ENCODE measurements around the gene TRMT5. TPM values are rescaled to one million over a fixed set of nuclear protein-coding genes. Genes with fewer than 3 reads are reported as not detected.

The TRMT5 gene
- total and polyA plus RNA-seq, 2 donors (not counting 1 experiment from before 2014, with no cell fraction given), result 1.0 to 6.1 TPM

- TF ChIP-seq EZH2 (IDR thresholded peaks at IDR 0.05; ENCODE audit: borderline replicate concordance, insufficient read depth, low read depth, low read length, poor library complexity, severe bottlenecking), result no peak
- TF ChIP-seq, protein P1, sequence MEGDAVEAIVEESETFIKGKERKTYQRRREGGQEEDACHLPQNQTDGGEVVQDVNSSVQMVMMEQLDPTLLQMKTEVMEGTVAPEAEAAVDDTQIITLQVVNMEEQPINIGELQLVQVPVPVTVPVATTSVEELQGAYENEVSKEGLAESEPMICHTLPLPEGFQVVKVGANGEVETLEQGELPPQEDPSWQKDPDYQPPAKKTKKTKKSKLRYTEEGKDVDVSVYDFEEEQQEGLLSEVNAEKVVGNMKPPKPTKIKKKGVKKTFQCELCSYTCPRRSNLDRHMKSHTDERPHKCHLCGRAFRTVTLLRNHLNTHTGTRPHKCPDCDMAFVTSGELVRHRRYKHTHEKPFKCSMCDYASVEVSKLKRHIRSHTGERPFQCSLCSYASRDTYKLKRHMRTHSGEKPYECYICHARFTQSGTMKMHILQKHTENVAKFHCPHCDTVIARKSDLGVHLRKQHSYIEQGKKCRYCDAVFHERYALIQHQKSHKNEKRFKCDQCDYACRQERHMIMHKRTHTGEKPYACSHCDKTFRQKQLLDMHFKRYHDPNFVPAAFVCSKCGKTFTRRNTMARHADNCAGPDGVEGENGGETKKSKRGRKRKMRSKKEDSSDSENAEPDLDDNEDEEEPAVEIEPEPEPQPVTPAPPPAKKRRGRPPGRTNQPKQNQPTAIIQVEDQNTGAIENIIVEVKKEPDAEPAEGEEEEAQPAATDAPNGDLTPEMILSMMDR (IDR thresholded peaks at IDR 0.05), result no peak
- H3K27me3 ChIP-seq (replicated peaks in 1 of 4; ENCODE audit: control extremely low read depth in 1 of 4, control insufficient read depth in 3 of 4, insufficient read depth in 4 of 4, low read length in 3 of 4), result no peaks in the 10 kb centered on the region
- ChIA-PET CTCF (interaction anchor here (0.8 to 5.7 kb wide), 12 partner anchors 8 to 677 kb away, joined by 3 to 126 read pairs (median 5); no protein-coding TSS in a partner anchor), POLR2A (no interaction called here)
- DNase-seq, result no peak
- H3K9me3 ChIP-seq (ENCODE audit: control extremely low read depth in 1 of 3, control insufficient read depth in 2 of 3, insufficient read depth in 1 of 3, low read length in 2 of 3), result no peaks in the 10 kb centered on the region
- no peak overlapping the region for H3K9ac ChIP-seq (ENCODE audit: low read length)
- H3K79me2 ChIP-seq (ENCODE audit: control insufficient read depth, insufficient read depth, low read length), result no peaks in the 10 kb centered on the region
- no peak overlapping the region for H2AFZ ChIP-seq (ENCODE audit: insufficient read depth, low read depth, low read length, poor library complexity, severe bottlenecking)
- no peaks in the 10 kb centered on the region for H3K36me3 ChIP-seq (replicated peaks in 1 of 2; ENCODE audit: control extremely low read depth in 1 of 2, control insufficient read depth in 1 of 2, extremely low read depth in 1 of 2, insufficient read depth in 2 of 2, low read length in 1 of 2)
- no peak overlapping the region for H3K4me3 Mint-ChIP-seq
- H3K27me3 Mint-ChIP-seq, result no peaks in the 10 kb centered on the region
- ATAC-seq (ENCODE audit: low read depth), result no peak
- peaks cover 3% of the 10 kb centered on the region for H3K4me1 Mint-ChIP-seq
- H3K4me2 ChIP-seq (replicated peaks; ENCODE audit: low read depth, low read length, poor library complexity, severe bottlenecking), result no peak overlapping the region
- no peak overlapping the region for H3K27ac ChIP-seq (ENCODE audit: low read length in 2 of 2)
- no peaks in the 10 kb centered on the region for H4K20me1 ChIP-seq (ENCODE audit: control insufficient read depth, insufficient read depth, low read length, poor library complexity, severe bottlenecking)
- H3K4me1 ChIP-seq (ENCODE audit: control insufficient read depth in 2 of 2, insufficient read depth in 2 of 2, low read length in 2 of 2), result no peaks in the 10 kb centered on the region
- no peaks in the 10 kb centered on the region for H3K9me3 Mint-ChIP-seq (ENCODE audit: insufficient read depth)
- H3K4me3 ChIP-seq (ENCODE audit: control extremely low read depth in 1 of 5, extremely low read depth in 1 of 5, insufficient read depth in 1 of 5, low read depth in 2 of 5, low read length in 4 of 5), result no peak overlapping the region
- no CpG with 5 or more reads among the region's 2 CpGs for WGBS (ENCODE audit: insufficient coverage)
- H3K27ac Mint-ChIP-seq, result no peak overlapping the region
- intact Hi-C loops (cut with micrococcal nuclease), result no loop called here
Measured at GRCh38 chr14:61026526-61026925, 45.6 kb upstream of the TRMT5 start.

- Histone ChIP-seq H3K9me3 (ENCODE audit: control extremely low read depth in 1 of 3, control insufficient read depth in 2 of 3, insufficient read depth in 1 of 3, low read length in 2 of 3) (no peaks in the 10 kb centered on the region), H3K4me2 (replicated peaks; ENCODE audit: low read depth, low read length, poor library complexity, severe bottlenecking) (no peak overlapping the region), H3K4me1 (ENCODE audit: control insufficient read depth in 2 of 2, insufficient read depth in 2 of 2, low read length in 2 of 2) (no peaks in the 10 kb centered on the region), H2AFZ (ENCODE audit: insufficient read depth, low read depth, low read length, poor library complexity, severe bottlenecking) (no peak overlapping the region), H4K20me1 (ENCODE audit: control insufficient read depth, insufficient read depth, low read length, poor library complexity, severe bottlenecking) (no peaks in the 10 kb centered on the region), H3K36me3 (replicated peaks in 1 of 2; ENCODE audit: control extremely low read depth in 1 of 2, control insufficient read depth in 1 of 2, extremely low read depth in 1 of 2, insufficient read depth in 2 of 2, low read length in 1 of 2) (no peaks in the 10 kb centered on the region), H3K79me2 (ENCODE audit: control insufficient read depth, insufficient read depth, low read length) (no peaks in the 10 kb centered on the region), H3K27ac (ENCODE audit: low read length in 2 of 2) (no peak overlapping the region), H3K4me3 (ENCODE audit: control extremely low read depth in 1 of 5, extremely low read depth in 1 of 5, insufficient read depth in 1 of 5, low read depth in 2 of 5, low read length in 4 of 5) (no peak overlapping the region), H3K27me3 (replicated peaks in 1 of 4; ENCODE audit: control extremely low read depth in 1 of 4, control insufficient read depth in 3 of 4, insufficient read depth in 4 of 4, low read length in 3 of 4) (no peaks in the 10 kb centered on the region), H3K9ac (ENCODE audit: low read length) (no peak overlapping the region)
- H3K4me1 Mint-ChIP-seq, result no peaks in the 10 kb centered on the region
- TF ChIP-seq, protein P1 (IDR thresholded peaks at IDR 0.05), result peak; percentile 98
- no peak for TF ChIP-seq EZH2 (IDR thresholded peaks at IDR 0.05; ENCODE audit: borderline replicate concordance, insufficient read depth, low read depth, low read length, poor library complexity, severe bottlenecking)
- intact Hi-C loops (cut with micrococcal nuclease), result loop anchor here (1.0 kb wide), 4 partner anchors 227 to 675 kb away; no protein-coding TSS in a partner anchor
- peak; percentile 72 for DNase-seq
- no peak overlapping the region for H3K27ac Mint-ChIP-seq
- ChIA-PET CTCF (interaction anchor here (0.6 to 5.7 kb wide), 14 partner anchors 9 to 676 kb away, joined by 3 to 126 read pairs (median 4); partner anchors contain the start of genes SLC38A6 and TRMT5), POLR2A (no interaction called here)
- WGBS (ENCODE audit: insufficient coverage), result 13% methylated on average over 3 of the region's 7 CpGs
- no peaks in the 10 kb centered on the region for H3K9me3 Mint-ChIP-seq (ENCODE audit: insufficient read depth)
- ATAC-seq (ENCODE audit: low read depth), result no peak
- H3K27me3 Mint-ChIP-seq, result no peaks in the 10 kb centered on the region
- no peak overlapping the region for H3K4me3 Mint-ChIP-seq
Measured at GRCh38 chr14:61025251-61026223, 44.7 kb upstream of the TRMT5 start.

All from B cell (primary cell).